ENCODE data around the gene ABHD8.

Gene ABHD8

GRCh38 chr19:17333611-17334413 lies 30.6 kb upstream of the ABHD8 start:
- DNase-seq = peak; percentile 86

GRCh38 chr19:17332677-17333581 lies 29.7 kb upstream of the ABHD8 start:
- peak; percentile 36 for DNase-seq

- DNase-seq = no peak
Measured at GRCh38 chr19:17332360-17332676, 29.1 kb upstream of the ABHD8 start.

GRCh38 chr19:17331045-17331558 lies 27.9 kb upstream of the ABHD8 start:
- no peak for DNase-seq

GRCh38 chr19:17330262-17331044 lies 27.2 kb upstream of the ABHD8 start:
- no peak for DNase-seq

- no peak for DNase-seq
Measured at GRCh38 chr19:17329366-17330261, 26.4 kb upstream of the ABHD8 start.

GRCh38 chr19:17328517-17329365 lies 25.5 kb upstream of the ABHD8 start:
- no peak for DNase-seq

GRCh38 chr19:17327654-17328516 lies 24.7 kb upstream of the ABHD8 start:
- no peak for DNase-seq

- no peak for DNase-seq
Measured at GRCh38 chr19:17327068-17327653, 23.9 kb upstream of the ABHD8 start.

- no peak for DNase-seq
Measured at GRCh38 chr19:17326595-17326966, 23.4 kb upstream of the ABHD8 start.

- DNase-seq = no peak
Measured at GRCh38 chr19:17325881-17326594, 22.8 kb upstream of the ABHD8 start.

- DNase-seq = no peak
Measured at GRCh38 chr19:17325133-17325532, 21.9 kb upstream of the ABHD8 start.

GRCh38 chr19:17324357-17325114 lies 21.3 kb upstream of the ABHD8 start:
- DNase-seq = no peak

GRCh38 chr19:17323964-17324332 lies 20.7 kb upstream of the ABHD8 start:
- DNase-seq = no peak

GRCh38 chr19:17323300-17323963 lies 20.2 kb upstream of the ABHD8 start:
- no peak for DNase-seq

- no peak for DNase-seq
Measured at GRCh38 chr19:17322854-17323253, 19.6 kb upstream of the ABHD8 start.
